HepG2 (cell line): ENCODE data around the gene ADAT3. TPM values are rescaled to one million over a fixed set of nuclear protein-coding genes. Genes with fewer than 3 reads are reported as not detected.

Experiments
- ATAC-seq: fragments of 200-7000 bp; cut with Tn5 transposase; 3 replicates; pipeline ENCODE4 v1.9.1; 2020; ENCODE audit warnings: mild to moderate bottlenecking, moderate library complexity
- BruUV-seq: library from RNA; stranded (reverse); fragments of 400-500 nt; replicated peaks from 2 replicates; lab custom pipeline; 2021; lab: Mats Ljungman, UMichigan
- CTCF ChIA-PET: fragments of 300-600 bp; formaldehyde crosslinking; extraction: SDS; loops from one replicate; lab custom pipeline; 2021; ENCODE audit warnings: low total read pairs, inconsistent platforms, low intra/inter-chr PET ratio; lab: Yijun Ruan, JAX
- POLR2A ChIA-PET: fragments of 350-600 bp; sonication (Branson Sonifier 250); formaldehyde crosslinking; loops from one replicate; lab custom pipeline; 2020; ENCODE audit warnings: antibody characterized with exemption, inconsistent platforms; lab: Yijun Ruan, JAX
- DNase-seq: peaks from one replicate; pipeline ENCODE4 v3.0.0-alpha.2; 2015; ENCODE audit warnings: low spot score
- FAIRE-seq: peaks from 3 replicates; lab custom pipeline; 2011; peaks lifted over from hg19 to GRCh38; lab: Jason Lieb, UNC
- H2AFZ ChIP-seq: one replicate; pipeline ENCODE4 v1.6.1; 2011; ENCODE audit warnings: low read length, inconsistent platforms
- H3K27ac ChIP-seq: fragments of 300-600 bp; 3 replicates; pipeline ENCODE4 v1.8.0; 2011; ENCODE audit warnings: mixed run types, mild to moderate bottlenecking, mixed read lengths, low read length, inconsistent platforms; ENCODE audit not compliant: insufficient read depth; ENCODE audit errors: extremely low read length
- H3K27me3 ChIP-seq, 2 experiments: fragments of 200-600 bp in 1 of 2; 2 replicates in 1 of 2; 3 replicates in 1 of 2; pipeline versions ENCODE4 v1.6.0 to v1.8.0; 2011; ENCODE audit warnings: low read length in 2 of 2, mild to moderate bottlenecking in 2 of 2, moderate library complexity in 2 of 2, inconsistent platforms in 1 of 2; ENCODE audit not compliant: insufficient read depth in 2 of 2, control insufficient read depth in 1 of 2
- H3K36me3 ChIP-seq, 2 experiments: fragments of 200-600 bp in 1 of 2; replicated peaks in 1 of 2; 2 replicates in 1 of 2; 3 replicates in 1 of 2; pipeline versions ENCODE4 v1.5.1 to v1.8.0; 2011; ENCODE audit warnings: low read length in 2 of 2, inconsistent platforms in 1 of 2; ENCODE audit not compliant: insufficient read depth in 2 of 2, control insufficient read depth in 1 of 2
- H3K4me1 ChIP-seq: 2 replicates; pipeline ENCODE4 v1.5.1; 2012; ENCODE audit warnings: low read length, inconsistent platforms; ENCODE audit not compliant: insufficient read depth
- H3K4me2 ChIP-seq: 2 replicates; pipeline ENCODE4 v1.6.0; 2011; ENCODE audit warnings: low read depth, low read length, inconsistent platforms
- H3K4me3 ChIP-seq, 3 experiments: fragments of 200-600 bp in 1 of 3; sonication (generic), shearing (Covaris generic) in 1 of 3; replicated peaks in 1 of 3; 2 replicates each; pipeline ENCODE4 v1.5.1; 2011 to 2016; ENCODE audit warnings: low read length in 3 of 3, inconsistent platforms in 2 of 3, low read depth in 2 of 3, mild to moderate bottlenecking in 2 of 3, control low read depth in 1 of 3, mixed read lengths in 1 of 3; ENCODE audit not compliant: insufficient read depth in 1 of 3
- H3K79me2 ChIP-seq: one replicate; pipeline ENCODE4 v1.6.1; 2011; ENCODE audit warnings: low read length, inconsistent platforms; ENCODE audit not compliant: insufficient read depth
- H3K9ac ChIP-seq: 2 replicates; pipeline ENCODE4 v1.6.0; 2011; ENCODE audit warnings: mild to moderate bottlenecking, low read depth, low read length, inconsistent platforms; ENCODE audit not compliant: insufficient read depth
- H3K9me3 ChIP-seq: 2 replicates; pipeline ENCODE4 v1.5.1; 2012; ENCODE audit warnings: mild to moderate bottlenecking, low read length
- H4K20me1 ChIP-seq: 2 replicates; pipeline ENCODE4 v1.6.0; 2011; ENCODE audit warnings: inconsistent platforms, mild to moderate bottlenecking, low read length, moderate library complexity; ENCODE audit not compliant: insufficient read depth
- MBNL3 ChIP-seq: fragments of 250-450 bp; sonication (Bioruptor Pico); conservative IDR thresholded peaks from 2 replicates; pipeline ENCODE4 v1.8.0; 2022; ENCODE audit warnings: mild to moderate bottlenecking, inconsistent platforms
- ZNF567 ChIP-seq: sonication (generic); formaldehyde crosslinking; IDR thresholded peaks from 2 replicates; pipeline ENCODE4 v1.8.1; 2023; ENCODE audit warnings: mild to moderate bottlenecking, missing genetic modification reagents, borderline replicate concordance
- WGBS: methylation state at CpG from one replicate; pipeline ENCODE4 v1.1.6; 2017; ENCODE audit warnings: low lambda C conversion rate; 5-methylcytosine and 5-hydroxymethylcytosine counted together
- in situ Hi-C: cut with HindIII; loops from 2 replicates; pipeline ENCODE4 v1.10.0; 2017; ENCODE audit warnings: low pct_unique_long_range_greater_than_20kb; ENCODE audit not compliant: extremely low pct_ligation_motif_present
- intact Hi-C: fragments of 100-400 bp; cut with micrococcal nuclease; formaldehyde crosslinking; loops from one replicate; pipeline ENCODE4 v1.10.0; 2022; ENCODE audit not compliant: unreplicated experiment
- polyA plus RNA-seq, 8 experiments: library from polyadenylated mRNA; depleted of rRNA in 3 of 8; stranded (reverse) in 7 of 8; unstranded in 1 of 8; fragments of >200 nt; fragmentation: Illumina TruSeq in 4 of 8; extraction: Trizol in 4 of 8; gene quantifications; 2 replicates each; pipeline versions ENCODE4 v1.2.1 to v1.2.3, GENCODE V29; 2011 to 2016; ENCODE audit warnings: low read depth in 4 of 8, missing spikeins in 1 of 8, mixed read lengths in 1 of 8; ENCODE audit not compliant: insufficient read depth in 1 of 8
- total RNA-seq, 5 experiments: library from RNA; depleted of rRNA; stranded (reverse); fragments of >200 nt; fragmentation: Illumina TruSeq; extraction: Trizol; gene quantifications; 2 replicates each; pipeline ENCODE4 v1.2.3, GENCODE V29; 2016; ENCODE audit warnings: low read depth in 1 of 5
- TF ChIP-seq, protein P1 (sequence below): sonication (generic); formaldehyde crosslinking; IDR thresholded peaks from 2 replicates; pipeline ENCODE4 v1.4.0; 2020; ENCODE audit warnings: missing genetic modification reagents, borderline replicate concordance

The ADAT3 gene
- total and polyA plus RNA-seq, 2 of the 13 experiments (the other 11 are each of a cell fraction or from before 2014, with no cell fraction given) = 0.95 to 3.5 TPM

DNA sequence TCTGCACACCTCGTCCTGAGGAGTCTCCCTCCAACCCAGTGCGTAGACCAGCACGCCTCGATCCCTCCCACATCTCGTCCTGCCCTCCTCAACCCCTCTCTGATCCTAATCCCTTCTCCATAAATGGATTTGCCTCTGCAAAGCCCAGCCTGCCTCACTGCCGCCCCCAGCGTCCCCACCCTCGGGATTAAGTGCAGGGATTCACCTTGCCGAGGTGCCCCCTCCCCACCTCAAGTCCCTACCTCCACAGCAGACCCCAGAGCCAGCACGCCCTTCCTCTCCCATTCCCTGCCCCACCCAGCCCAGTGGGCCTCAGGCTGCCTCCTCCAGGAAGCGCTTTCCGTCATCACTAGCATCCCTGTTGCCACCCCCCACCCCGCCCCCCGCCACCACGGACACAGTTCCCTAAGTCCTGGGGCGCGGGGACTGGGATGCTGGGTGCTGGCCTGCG, 45.8 kb upstream of the ADAT3 start:
- Histone ChIP-seq H3K27ac (peak overlapping the region; percentile 80), H4K20me1 (peaks cover 49% of the 10 kb centered on the region), H3K27me3 (no peaks in the 10 kb centered on the region; a peak in 1 of 5 replicates), H2AFZ (no peak overlapping the region), H3K79me2 (peaks cover 63% of the 10 kb centered on the region), H3K36me3 (no peaks in the 10 kb centered on the region), H3K4me2 (peak overlapping the region; percentile 81), H3K4me1 (peaks cover 42% of the 10 kb centered on the region), H3K4me3 (peak overlapping the region; percentile 89 to 95 (median 91); a peak in 4 of 6 replicates), H3K9ac (peak overlapping the region; percentile 84), H3K9me3 (no peaks in the 10 kb centered on the region)
- ATAC-seq = no peak
- DNase-seq = no peak
- intact Hi-C loops = no loop called here
- BruUV-seq = no TSS peak
- ChIA-PET POLR2A (interaction anchor here (1.0 kb wide), 1 partner anchor 19 kb away, joined by 3 read pairs; no protein-coding TSS in a partner anchor), CTCF (no interaction called here)
- in situ Hi-C loops = no loop called here
- FAIRE-seq = no peak
- WGBS = 65% methylated on average over 17 of the region's 18 CpGs
- no peak for TF ChIP-seq MBNL3 (CRISPR knock-in tag)
- TF ChIP-seq, protein P1, sequence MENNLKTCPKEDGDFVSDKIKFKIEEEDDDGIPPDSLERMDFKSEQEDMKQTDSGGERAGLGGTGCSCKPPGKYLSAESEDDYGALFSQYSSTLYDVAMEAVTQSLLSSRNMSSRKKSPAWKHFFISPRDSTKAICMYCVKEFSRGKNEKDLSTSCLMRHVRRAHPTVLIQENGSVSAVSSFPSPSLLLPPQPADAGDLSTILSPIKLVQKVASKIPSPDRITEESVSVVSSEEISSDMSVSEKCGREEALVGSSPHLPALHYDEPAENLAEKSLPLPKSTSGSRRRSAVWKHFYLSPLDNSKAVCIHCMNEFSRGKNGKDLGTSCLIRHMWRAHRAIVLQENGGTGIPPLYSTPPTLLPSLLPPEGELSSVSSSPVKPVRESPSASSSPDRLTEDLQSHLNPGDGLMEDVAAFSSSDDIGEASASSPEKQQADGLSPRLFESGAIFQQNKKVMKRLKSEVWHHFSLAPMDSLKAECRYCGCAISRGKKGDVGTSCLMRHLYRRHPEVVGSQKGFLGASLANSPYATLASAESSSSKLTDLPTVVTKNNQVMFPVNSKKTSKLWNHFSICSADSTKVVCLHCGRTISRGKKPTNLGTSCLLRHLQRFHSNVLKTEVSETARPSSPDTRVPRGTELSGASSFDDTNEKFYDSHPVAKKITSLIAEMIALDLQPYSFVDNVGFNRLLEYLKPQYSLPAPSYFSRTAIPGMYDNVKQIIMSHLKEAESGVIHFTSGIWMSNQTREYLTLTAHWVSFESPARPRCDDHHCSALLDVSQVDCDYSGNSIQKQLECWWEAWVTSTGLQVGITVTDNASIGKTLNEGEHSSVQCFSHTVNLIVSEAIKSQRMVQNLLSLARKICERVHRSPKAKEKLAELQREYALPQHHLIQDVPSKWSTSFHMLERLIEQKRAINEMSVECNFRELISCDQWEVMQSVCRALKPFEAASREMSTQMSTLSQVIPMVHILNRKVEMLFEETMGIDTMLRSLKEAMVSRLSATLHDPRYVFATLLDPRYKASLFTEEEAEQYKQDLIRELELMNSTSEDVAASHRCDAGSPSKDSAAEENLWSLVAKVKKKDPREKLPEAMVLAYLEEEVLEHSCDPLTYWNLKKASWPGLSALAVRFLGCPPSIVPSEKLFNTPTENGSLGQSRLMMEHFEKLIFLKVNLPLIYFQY (CRISPR knock-in tag) = no peak
- no peak for TF ChIP-seq ZNF567
